Astrocyte of the cerebellum (primary cell): ENCODE data around the gene ATP9A.

ENCODE experiments used
- DNase-seq: peaks from one replicate; pipeline ENCODE4 v3.0.0-alpha.2; 2011; ENCODE audit warnings: low read depth
- H3K4me3 ChIP-seq: 2 replicates; pipeline ENCODE4 v1.5.1; 2011; ENCODE audit warnings: mild to moderate bottlenecking, low read depth, low read length, moderate library complexity
- in situ Hi-C: cut with HindIII; loops from 2 replicates; pipeline ENCODE4 v1.10.0; 2017; ENCODE audit warnings: low sequenced_read_pairs
- TF ChIP-seq, protein P1 (sequence below): IDR thresholded peaks from 2 replicates; pipeline ENCODE4 v1.5.1; 2012; ENCODE audit warnings: low read length, low read depth, moderate library complexity, mild to moderate bottlenecking; ENCODE audit errors: missing control alignments

The ATP9A gene

GRCh38 chr20:51637241-51637640 lies 130.9 kb downstream of the ATP9A start:
- TF ChIP-seq, protein P1, sequence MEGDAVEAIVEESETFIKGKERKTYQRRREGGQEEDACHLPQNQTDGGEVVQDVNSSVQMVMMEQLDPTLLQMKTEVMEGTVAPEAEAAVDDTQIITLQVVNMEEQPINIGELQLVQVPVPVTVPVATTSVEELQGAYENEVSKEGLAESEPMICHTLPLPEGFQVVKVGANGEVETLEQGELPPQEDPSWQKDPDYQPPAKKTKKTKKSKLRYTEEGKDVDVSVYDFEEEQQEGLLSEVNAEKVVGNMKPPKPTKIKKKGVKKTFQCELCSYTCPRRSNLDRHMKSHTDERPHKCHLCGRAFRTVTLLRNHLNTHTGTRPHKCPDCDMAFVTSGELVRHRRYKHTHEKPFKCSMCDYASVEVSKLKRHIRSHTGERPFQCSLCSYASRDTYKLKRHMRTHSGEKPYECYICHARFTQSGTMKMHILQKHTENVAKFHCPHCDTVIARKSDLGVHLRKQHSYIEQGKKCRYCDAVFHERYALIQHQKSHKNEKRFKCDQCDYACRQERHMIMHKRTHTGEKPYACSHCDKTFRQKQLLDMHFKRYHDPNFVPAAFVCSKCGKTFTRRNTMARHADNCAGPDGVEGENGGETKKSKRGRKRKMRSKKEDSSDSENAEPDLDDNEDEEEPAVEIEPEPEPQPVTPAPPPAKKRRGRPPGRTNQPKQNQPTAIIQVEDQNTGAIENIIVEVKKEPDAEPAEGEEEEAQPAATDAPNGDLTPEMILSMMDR, result no peak
- no peak overlapping the region for H3K4me3 ChIP-seq
- in situ Hi-C loops, result no loop called here
- no peak for DNase-seq

- DNase-seq, result no peak
- no peak overlapping the region for H3K4me3 ChIP-seq
- TF ChIP-seq, protein P1, result no peak
- in situ Hi-C loops, result no loop called here
Measured at GRCh38 chr20:51636123-51636522, 132.1 kb downstream of the ATP9A start.

DNA sequence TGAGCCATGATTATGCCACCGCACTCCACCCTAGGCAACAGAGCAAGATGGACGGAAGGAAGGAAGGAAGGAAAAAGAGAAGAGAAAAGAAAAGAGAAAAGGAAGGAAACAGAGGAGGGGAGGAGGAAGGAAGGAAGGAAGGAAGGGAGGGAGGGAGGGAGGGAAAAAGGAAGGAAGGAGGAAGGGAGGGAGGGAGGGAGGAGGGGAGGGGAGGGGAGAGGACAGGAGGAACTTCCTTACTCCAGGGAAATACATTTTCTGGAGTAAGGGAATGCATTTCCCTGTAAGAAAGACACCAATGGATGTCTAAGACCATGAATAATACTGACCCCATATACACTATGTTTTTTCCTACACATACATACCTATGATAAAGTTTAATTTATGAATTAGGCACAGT lies 132.5 kb downstream of the ATP9A start:
- H3K4me3 ChIP-seq, result no peak overlapping the region
- TF ChIP-seq, protein P1, result no peak
- in situ Hi-C loops, result no loop called here
- DNase-seq, result no peak

GRCh38 chr20:51634877-51635276 lies 133.3 kb downstream of the ATP9A start:
- TF ChIP-seq, protein P1, result no peak
- in situ Hi-C loops, result no loop called here
- no peak for DNase-seq
- no peak overlapping the region for H3K4me3 ChIP-seq

DNA sequence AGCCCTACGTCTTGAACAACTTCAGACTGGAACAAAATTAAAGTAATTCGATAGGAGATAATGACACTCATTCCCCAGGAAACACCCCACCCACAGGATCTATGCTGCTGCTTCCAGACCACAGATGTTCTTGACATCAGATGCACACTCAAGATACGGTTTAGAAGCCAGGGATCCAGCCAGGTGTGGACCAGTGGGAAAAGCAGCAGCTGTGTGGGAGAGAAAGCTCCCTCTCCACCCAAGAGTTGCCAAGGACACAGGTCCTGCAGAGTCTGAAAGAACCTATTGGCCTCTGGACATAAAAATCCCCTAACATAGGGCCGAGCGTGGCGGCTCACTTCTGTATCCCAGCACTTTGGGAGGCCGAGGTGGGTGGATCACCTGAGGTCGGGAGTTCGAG lies 133.9 kb downstream of the ATP9A start:
- no peak for DNase-seq
- H3K4me3 ChIP-seq, result no peak overlapping the region
- TF ChIP-seq, protein P1, result no peak
- in situ Hi-C loops, result no loop called here

- DNase-seq, result no peak
- no peak overlapping the region for H3K4me3 ChIP-seq
- TF ChIP-seq, protein P1, result no peak
- in situ Hi-C loops, result no loop called here
Measured at GRCh38 chr20:51633430-51633829, 134.8 kb downstream of the ATP9A start.

DNA sequence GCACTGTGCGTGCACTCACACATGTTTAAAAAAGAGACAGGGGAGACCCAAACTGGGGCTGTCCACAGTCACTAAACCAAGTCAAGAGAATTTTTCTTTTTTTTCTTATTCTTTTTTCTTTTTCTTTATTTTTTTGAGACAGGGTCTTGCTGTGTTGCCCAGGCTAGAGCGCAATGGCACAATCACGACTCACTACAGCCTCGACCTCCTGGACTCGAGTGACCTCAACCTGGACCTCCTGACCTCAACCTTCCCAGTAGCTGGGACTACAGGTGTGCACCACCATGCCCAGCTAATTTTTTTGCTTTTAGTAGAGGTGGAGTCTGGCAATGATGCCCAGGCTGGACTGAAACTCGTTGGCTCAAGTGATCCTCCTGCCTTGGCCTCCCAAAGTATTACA lies 136.2 kb downstream of the ATP9A start:
- no peak for DNase-seq
- in situ Hi-C loops, result no loop called here
- no peak overlapping the region for H3K4me3 ChIP-seq
- TF ChIP-seq, protein P1, result no peak
